COLO668 (cell line): ENCODE measurements around the gene CSN2.

Experiments used
- DNase-seq: peaks from one replicate; lab custom pipeline; 2025; ENCODE audit not compliant: unreplicated experiment; lab: John Stamatoyannopoulos, UW

Gene CSN2

GRCh38 chr4:69907151-69907550, 58.4 kb downstream of the CSN2 start:
- DNase-seq: no peak
